ENCODE measurements around the gene GABARAP.
"Not testable (repeated sequence)": the region's sequence is repeated elsewhere in the genome, so short reads cannot be mapped to it uniquely, and the experiment has no call there.

The GABARAP gene

DNA sequence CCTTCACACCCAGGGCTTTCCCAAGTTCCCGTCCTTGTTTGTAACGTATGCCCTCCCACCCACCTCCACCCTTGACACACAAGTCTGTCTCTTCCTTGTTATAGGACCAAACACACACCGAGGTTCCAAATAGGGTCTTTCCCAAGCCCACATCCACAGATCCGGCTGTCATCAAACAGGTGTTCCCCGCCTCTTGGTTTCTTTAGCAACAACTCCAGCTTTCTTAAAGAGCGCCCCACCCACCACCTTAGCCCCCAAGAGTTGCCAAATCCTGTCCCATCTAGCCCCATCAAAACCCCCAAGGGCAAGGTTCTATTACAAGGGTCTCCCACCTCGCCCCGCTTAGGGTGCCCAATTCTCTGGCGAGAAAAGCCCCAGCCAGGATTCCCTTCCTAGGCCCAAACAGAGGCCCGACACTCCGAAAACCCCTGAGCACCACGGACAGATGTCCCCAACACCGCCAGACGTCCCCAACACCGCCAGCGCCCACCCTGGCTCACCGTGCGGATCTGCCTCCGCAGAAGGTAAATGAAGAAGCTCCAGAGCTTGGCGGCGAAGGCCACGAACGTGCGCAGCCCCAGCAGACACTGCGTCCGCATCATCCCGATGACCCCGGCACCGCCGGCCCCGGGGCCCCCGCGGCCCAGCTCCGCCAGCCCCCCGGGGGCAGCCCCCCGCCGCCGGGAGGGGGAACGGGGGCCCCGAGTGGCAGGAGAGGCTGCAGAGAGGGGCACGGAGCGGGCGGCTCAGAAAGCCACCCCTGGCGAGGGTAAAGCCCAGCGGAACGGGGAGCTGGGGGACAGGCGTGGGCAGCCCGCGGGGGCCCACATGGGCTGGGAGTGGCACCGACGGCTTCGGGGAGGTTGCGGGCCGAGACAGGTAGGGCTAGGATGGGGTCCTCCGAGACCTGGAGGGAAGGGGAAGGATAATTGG lies 8.7 kb upstream of the GABARAP start:
- Histone ChIP-seq H3K4me3 (ENCODE audit: insufficient read depth, low read depth, low read length) (peak overlapping the region; percentile 91), H3K4me1 (ENCODE audit: control insufficient read depth, insufficient read depth, low read length) (peaks cover 20% of the 10 kb centered on the region), H3K27ac (ENCODE audit: insufficient read depth, low read depth, low read length, poor library complexity, severe bottlenecking) (peak overlapping the region; percentile 69), H3K36me3 (ENCODE audit: control insufficient read depth, insufficient read depth, low read length) (peaks cover 16% of the 10 kb centered on the region), H3K9me3 (ENCODE audit: control insufficient read depth, low read length) (no peaks in the 10 kb centered on the region), H3K27me3 (ENCODE audit: control insufficient read depth, insufficient read depth, low read length, poor library complexity, severe bottlenecking) (no peaks in the 10 kb centered on the region)
- WGBS, 2 experiments = 1% methylated on average over 55 of the region's 55 CpGs

DNA sequence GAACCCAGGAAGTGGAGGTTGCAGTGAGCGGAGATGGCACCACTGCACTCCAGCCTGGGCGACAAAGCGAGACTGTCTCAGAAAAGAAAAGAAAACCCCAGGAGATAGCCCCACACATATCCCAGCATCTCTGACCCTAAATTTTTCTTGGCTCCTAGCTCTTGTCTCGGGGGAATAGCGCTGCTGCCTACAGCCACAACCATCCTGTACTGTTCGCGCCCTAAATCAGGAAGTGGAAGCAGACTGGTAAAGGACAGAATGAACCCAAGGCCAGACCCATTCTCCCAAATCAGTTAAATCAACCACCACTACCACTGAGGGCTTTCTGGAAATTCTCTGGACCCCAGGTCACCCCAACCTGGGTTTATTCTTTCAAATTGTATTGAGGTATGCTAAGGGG lies 7.6 kb upstream of the GABARAP start:
- no peak overlapping the region for H3K27ac ChIP-seq (ENCODE audit: insufficient read depth, low read depth, low read length, poor library complexity, severe bottlenecking)

DNA sequence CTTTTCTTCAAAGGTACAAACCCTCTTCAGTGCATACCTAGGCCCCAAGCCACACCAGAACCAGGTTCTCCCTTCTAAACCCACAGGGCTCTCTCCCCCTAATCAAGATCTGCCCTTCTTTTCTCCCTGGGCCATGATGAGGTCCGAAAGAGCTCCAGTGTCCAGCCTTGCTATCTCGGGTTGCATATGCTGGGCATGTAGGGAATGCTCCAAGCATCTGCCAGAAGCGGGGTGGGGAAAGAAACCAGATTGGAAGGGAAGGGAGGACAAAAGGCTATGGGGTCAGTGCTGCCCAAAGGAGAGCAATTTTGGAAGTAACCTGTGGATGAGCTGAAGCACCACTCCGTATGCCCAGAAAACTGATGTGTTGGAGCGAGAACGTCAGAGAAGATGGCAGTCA lies 7.0 kb upstream of the GABARAP start:
- H3K36me3 ChIP-seq (ENCODE audit: control insufficient read depth, insufficient read depth, low read length) = peaks cover 20% of the 10 kb centered on the region
- H3K4me3 ChIP-seq (ENCODE audit: insufficient read depth, low read depth, low read length) = no peak overlapping the region
- WGBS, 2 experiments = 93 to 95% methylated on average over 6 of the region's 6 CpGs
- H3K27me3 ChIP-seq (ENCODE audit: control insufficient read depth, insufficient read depth, low read length, poor library complexity, severe bottlenecking) = no peaks in the 10 kb centered on the region
- H3K4me1 ChIP-seq (ENCODE audit: control insufficient read depth, insufficient read depth, low read length) = peaks cover 20% of the 10 kb centered on the region
- no peaks in the 10 kb centered on the region for H3K9me3 ChIP-seq (ENCODE audit: control insufficient read depth, low read length)
- H3K27ac ChIP-seq (ENCODE audit: insufficient read depth, low read depth, low read length, poor library complexity, severe bottlenecking) = no peak overlapping the region

More for the DNA sequence above, 7.6 kb upstream of the GABARAP start:
- H3K36me3 ChIP-seq (ENCODE audit: control insufficient read depth, insufficient read depth, low read length) = peaks cover 19% of the 10 kb centered on the region
- no peaks in the 10 kb centered on the region for H3K9me3 ChIP-seq (ENCODE audit: control insufficient read depth, low read length)
- peak overlapping the region; percentile 91 for H3K4me3 ChIP-seq (ENCODE audit: insufficient read depth, low read depth, low read length)
- H3K4me1 ChIP-seq (ENCODE audit: control insufficient read depth, insufficient read depth, low read length) = peaks cover 20% of the 10 kb centered on the region
- WGBS, 2 experiments = 93 to 97% methylated on average over 7 of the region's 7 CpGs
- no peaks in the 10 kb centered on the region for H3K27me3 ChIP-seq (ENCODE audit: control insufficient read depth, insufficient read depth, low read length, poor library complexity, severe bottlenecking)

DNA sequence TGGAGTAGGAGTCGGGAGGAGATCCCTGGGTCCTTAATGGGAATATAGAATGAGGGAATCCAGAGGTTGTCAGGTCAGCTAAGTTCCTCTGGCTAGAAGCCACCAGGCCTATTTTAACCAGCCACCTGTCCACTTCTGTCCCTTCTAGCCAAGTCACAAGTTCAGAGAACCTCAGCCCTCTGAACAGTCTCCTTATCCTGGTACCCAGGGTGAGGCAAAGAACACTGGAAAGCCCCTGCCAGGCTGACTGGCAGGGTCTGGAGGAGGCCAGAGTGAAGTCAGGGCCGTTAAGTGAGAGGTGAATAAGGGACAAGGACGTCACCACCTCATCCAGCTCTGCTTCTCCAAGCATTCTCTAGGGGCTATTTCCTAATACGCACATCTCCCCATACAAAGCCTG lies 6.5 kb upstream of the GABARAP start:
- no peaks in the 10 kb centered on the region for H3K9me3 ChIP-seq (ENCODE audit: control insufficient read depth, low read length)
- peaks cover 18% of the 10 kb centered on the region for H3K36me3 ChIP-seq (ENCODE audit: control insufficient read depth, insufficient read depth, low read length)
- 94 to 96% methylated on average over 4 of the region's 4 CpGs for WGBS, 2 experiments
- H3K4me3 ChIP-seq (ENCODE audit: insufficient read depth, low read depth, low read length) = no peak overlapping the region
- H3K4me1 ChIP-seq (ENCODE audit: control insufficient read depth, insufficient read depth, low read length) = peaks cover 20% of the 10 kb centered on the region
- no peak overlapping the region for H3K27ac ChIP-seq (ENCODE audit: insufficient read depth, low read depth, low read length, poor library complexity, severe bottlenecking)
- H3K27me3 ChIP-seq (ENCODE audit: control insufficient read depth, insufficient read depth, low read length, poor library complexity, severe bottlenecking) = no peaks in the 10 kb centered on the region

DNA sequence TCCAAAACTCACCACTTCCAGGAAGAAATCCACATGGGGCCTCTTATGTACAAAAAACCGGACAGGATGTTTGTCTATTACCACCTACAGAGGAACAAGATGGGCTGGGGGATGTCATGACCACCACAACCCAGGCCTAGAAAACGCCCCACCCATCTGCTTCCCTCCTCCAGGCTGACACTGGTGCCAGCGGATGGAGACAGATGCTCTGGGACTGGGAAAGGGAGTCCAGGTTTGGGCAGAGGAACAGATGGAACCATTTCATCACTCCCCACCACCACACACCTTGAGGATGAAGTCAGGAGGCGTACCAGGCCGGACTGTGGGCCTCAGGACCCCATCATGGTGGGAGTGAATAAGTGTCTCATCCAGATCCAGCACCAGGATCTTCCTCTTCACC lies 4.5 kb upstream of the GABARAP start:
- Histone ChIP-seq H3K36me3 (ENCODE audit: control insufficient read depth, insufficient read depth, low read length) (peaks cover 18% of the 10 kb centered on the region), H3K27me3 (ENCODE audit: control insufficient read depth, insufficient read depth, low read length, poor library complexity, severe bottlenecking) (no peaks in the 10 kb centered on the region), H3K4me3 (ENCODE audit: insufficient read depth, low read depth, low read length) (no peak overlapping the region), H3K9me3 (ENCODE audit: control insufficient read depth, low read length) (no peaks in the 10 kb centered on the region), H3K27ac (ENCODE audit: insufficient read depth, low read depth, low read length, poor library complexity, severe bottlenecking) (no peak overlapping the region), H3K4me1 (ENCODE audit: control insufficient read depth, insufficient read depth, low read length) (peaks cover 20% of the 10 kb centered on the region)
- 90 to 99% methylated on average over 5 of the region's 5 CpGs for WGBS, 2 experiments

DNA sequence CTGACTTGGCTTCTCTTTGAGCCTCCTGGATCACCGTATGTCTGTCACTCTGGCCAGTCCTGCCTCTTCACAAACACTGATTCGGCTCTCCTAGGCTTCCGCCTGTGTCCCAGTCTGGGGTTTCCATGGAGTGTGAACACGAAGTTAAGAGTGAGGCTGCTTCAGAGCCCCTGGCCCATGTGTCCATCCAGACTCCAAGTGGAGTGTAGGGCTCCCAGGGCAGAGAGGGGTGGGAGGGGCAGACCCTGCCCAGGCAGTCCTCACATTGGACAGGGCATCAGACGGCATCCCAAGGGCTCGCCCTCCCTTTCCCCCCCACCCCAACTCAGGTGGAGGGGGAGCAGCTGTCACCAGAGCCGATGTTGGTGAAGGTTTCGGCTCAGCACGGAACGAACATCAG lies 1.6 kb upstream of the GABARAP start:
- not testable (repeated sequence) for H3K9me3 ChIP-seq (ENCODE audit: control insufficient read depth, low read length); H3K4me1 ChIP-seq (ENCODE audit: control insufficient read depth, insufficient read depth, low read length); H3K27ac ChIP-seq (ENCODE audit: insufficient read depth, low read depth, low read length, poor library complexity, severe bottlenecking); H3K4me3 ChIP-seq (ENCODE audit: insufficient read depth, low read depth, low read length); H3K27me3 ChIP-seq (ENCODE audit: control insufficient read depth, insufficient read depth, low read length, poor library complexity, severe bottlenecking)
- WGBS, 2 experiments = 91 to 95% methylated on average over 10 of the region's 10 CpGs
- peaks cover 24% of the 10 kb centered on the region for H3K36me3 ChIP-seq (ENCODE audit: control insufficient read depth, insufficient read depth, low read length)

DNA sequence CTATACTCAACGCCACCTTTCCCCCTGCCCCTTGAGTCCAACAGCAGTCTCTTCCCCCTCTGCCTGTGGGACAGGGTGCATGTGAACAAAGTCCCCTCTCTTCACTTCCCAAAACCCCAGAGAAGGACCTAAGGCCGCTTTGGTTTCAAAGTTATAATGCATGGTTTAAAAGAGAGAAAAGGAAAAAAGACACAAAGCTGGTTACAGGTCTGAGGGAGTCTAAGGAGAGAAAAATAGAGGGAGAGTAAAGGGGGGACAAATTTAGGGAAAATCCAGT lies 1.1 kb upstream of the GABARAP start:
- no peaks in the 10 kb centered on the region for H3K9me3 ChIP-seq (ENCODE audit: control insufficient read depth, low read length)
- peaks cover 24% of the 10 kb centered on the region for H3K36me3 ChIP-seq (ENCODE audit: control insufficient read depth, insufficient read depth, low read length)
- WGBS, 2 experiments = 65 to 66% methylated on average over 2 of the region's 2 CpGs
- peak overlapping the region; percentile 69 for H3K4me3 ChIP-seq (ENCODE audit: insufficient read depth, low read depth, low read length)
- no peaks in the 10 kb centered on the region for H3K27me3 ChIP-seq (ENCODE audit: control insufficient read depth, insufficient read depth, low read length, poor library complexity, severe bottlenecking)
- H3K4me1 ChIP-seq (ENCODE audit: control insufficient read depth, insufficient read depth, low read length) = peaks cover 5% of the 10 kb centered on the region
- peak overlapping the region; percentile 9 for H3K27ac ChIP-seq (ENCODE audit: insufficient read depth, low read depth, low read length, poor library complexity, severe bottlenecking)

DNA sequence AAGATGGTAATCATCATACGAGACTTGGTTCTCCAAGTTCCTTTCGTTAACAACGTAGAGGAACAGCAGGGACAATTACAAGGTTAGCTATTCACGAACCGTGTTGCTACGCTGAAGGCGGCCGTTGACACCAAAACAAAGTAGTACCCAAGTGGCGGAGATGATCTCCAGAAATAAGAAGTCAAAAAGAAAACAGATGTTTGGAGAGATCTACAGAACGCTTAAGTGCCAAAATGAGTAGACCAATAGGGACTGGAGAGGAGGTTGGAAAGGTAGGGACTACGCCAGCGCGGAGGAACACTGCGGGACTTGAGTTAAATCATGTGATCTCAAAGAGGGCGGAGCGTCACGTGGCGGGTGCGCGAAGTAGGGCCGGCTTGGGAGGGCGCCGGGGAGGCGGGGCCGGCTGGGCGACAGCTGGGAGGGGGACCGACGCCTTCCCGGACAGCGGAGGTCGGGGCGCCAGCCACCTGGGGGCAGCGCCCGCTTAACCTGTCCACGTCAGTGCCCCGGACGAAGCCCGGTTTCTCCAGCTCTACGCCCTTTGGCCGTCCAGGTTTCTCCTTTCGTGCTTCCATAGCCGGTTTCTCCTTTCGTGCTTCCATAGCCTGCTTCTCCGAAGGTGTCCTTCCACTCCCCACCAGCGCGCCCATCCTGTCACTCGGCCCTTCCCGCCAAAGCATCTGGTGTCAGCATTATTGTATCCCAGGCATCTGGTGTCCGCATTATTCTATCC lies 636 bp upstream of the GABARAP start:
- peak overlapping the region; percentile 71 for H3K27ac ChIP-seq (ENCODE audit: insufficient read depth, low read depth, low read length, poor library complexity, severe bottlenecking)
- peak overlapping the region; percentile 69 for H3K4me3 ChIP-seq (ENCODE audit: insufficient read depth, low read depth, low read length)
- no peaks in the 10 kb centered on the region for H3K9me3 ChIP-seq (ENCODE audit: control insufficient read depth, low read length)
- peaks cover 24% of the 10 kb centered on the region for H3K36me3 ChIP-seq (ENCODE audit: control insufficient read depth, insufficient read depth, low read length)
- peaks cover 5% of the 10 kb centered on the region for H3K4me1 ChIP-seq (ENCODE audit: control insufficient read depth, insufficient read depth, low read length)
- no peaks in the 10 kb centered on the region for H3K27me3 ChIP-seq (ENCODE audit: control insufficient read depth, insufficient read depth, low read length, poor library complexity, severe bottlenecking)
- 2% methylated on average over 49 of the region's 49 CpGs for WGBS, 2 experiments

DNA sequence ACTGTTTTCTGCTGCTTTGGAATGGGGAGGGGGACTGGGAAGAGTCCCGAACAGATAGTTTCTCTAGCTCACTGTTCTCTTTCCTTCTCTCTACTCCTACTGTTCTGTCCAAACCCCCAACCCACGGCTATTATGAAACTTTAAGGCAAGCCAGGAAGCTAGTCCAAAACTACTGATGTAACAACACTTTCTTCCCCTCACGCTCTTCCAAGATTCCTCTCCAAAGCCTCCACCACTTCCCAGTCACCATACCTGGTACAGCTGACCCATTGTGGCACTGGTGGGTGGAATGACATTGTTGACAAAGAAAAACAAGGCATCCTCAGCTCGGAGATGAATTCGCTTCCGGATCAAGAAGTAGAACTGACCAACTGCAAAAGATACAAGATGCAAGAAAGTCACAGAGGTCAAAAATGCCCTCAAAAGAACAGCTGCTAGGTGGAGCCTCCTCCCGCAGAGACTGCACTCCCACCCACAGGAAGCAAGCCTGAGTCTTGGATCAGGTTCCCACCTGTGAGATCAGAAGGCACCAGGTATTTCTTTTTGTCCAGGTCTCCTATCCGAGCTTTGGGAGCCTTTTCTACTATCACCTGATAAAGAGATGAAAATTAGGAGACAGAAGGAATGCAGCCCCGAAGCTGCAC lies 1.0 kb downstream of the GABARAP start:
- 59 to 66% methylated on average over 9 of the region's 9 CpGs for WGBS, 2 experiments

DNA sequence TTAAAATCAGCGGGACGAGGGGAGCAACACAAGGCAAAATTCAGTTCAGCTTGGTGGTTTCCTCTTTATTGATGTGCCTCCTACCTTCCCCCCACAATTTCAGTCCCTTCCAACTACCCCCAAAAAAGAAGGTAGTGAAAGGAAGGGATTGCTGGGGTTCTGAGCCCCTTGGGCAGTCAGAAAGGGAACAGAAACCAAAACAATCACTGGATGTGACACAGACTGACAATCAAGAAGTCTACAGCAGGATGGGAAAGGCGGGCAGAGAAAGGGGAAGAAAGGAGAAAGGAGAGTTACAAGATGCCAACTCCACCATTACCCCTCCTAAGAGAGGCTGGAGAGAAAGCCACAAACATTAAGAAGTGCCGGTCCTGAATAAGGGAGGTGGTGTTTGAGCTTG lies 1.9 kb downstream of the GABARAP start:
- H3K27me3 ChIP-seq (ENCODE audit: control insufficient read depth, insufficient read depth, low read length, poor library complexity, severe bottlenecking) = no peaks in the 10 kb centered on the region
- H3K4me3 ChIP-seq (ENCODE audit: insufficient read depth, low read depth, low read length) = peak overlapping the region; percentile 18
- H3K9me3 ChIP-seq (ENCODE audit: control insufficient read depth, low read length) = no peaks in the 10 kb centered on the region
- peaks cover 15% of the 10 kb centered on the region for H3K4me1 ChIP-seq (ENCODE audit: control insufficient read depth, insufficient read depth, low read length)
- 86 to 89% methylated on average over 3 to 4 of the region's 4 CpGs for WGBS, 2 experiments
- peaks cover 28% of the 10 kb centered on the region for H3K36me3 ChIP-seq (ENCODE audit: control insufficient read depth, insufficient read depth, low read length)
- H3K27ac ChIP-seq (ENCODE audit: insufficient read depth, low read depth, low read length, poor library complexity, severe bottlenecking) = no peak overlapping the region

More for the DNA sequence above, 1.0 kb downstream of the GABARAP start:
- Histone ChIP-seq H3K9me3 (ENCODE audit: control insufficient read depth, low read length) (no peaks in the 10 kb centered on the region), H3K36me3 (ENCODE audit: control insufficient read depth, insufficient read depth, low read length) (peaks cover 28% of the 10 kb centered on the region), H3K4me1 (ENCODE audit: control insufficient read depth, insufficient read depth, low read length) (peaks cover 15% of the 10 kb centered on the region), H3K27ac (ENCODE audit: insufficient read depth, low read depth, low read length, poor library complexity, severe bottlenecking) (no peak overlapping the region), H3K27me3 (ENCODE audit: control insufficient read depth, insufficient read depth, low read length, poor library complexity, severe bottlenecking) (no peaks in the 10 kb centered on the region), H3K4me3 (ENCODE audit: insufficient read depth, low read depth, low read length) (peak overlapping the region; percentile 69)

Data from ectodermal cell (in vitro differentiated cells).